ENCODE data around the gene SASH3.

SASH3 gene

DNA sequence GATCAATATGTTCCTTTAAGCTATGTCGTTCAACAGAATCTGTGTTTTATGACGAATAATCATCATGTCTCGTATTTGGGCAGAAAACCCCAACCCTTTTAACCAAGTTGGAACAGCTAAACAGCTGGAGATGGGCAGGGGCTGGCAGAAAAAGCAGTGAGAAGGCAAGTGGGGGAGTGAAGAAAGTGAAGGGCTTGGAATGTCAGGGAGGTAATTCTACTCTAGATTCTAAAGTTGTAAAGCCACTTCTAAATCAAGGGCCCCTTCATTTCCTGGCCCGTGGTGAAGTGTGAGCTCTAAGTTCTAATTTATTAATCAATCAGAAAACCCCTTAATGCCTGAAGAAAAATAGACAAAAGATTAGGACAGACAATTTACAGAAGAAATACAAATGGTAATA is 20.4 kb downstream of the SASH3 start:
- H3K27me3 ChIP-seq (ENCODE audit: low read depth, low read length) = no peaks in the 10 kb centered on the region
- H3K27ac ChIP-seq (ENCODE audit: low read length) = no peak overlapping the region
- H3K4me1 ChIP-seq (ENCODE audit: low read length) = no peaks in the 10 kb centered on the region
- H3K9ac ChIP-seq (ENCODE audit: low read length) = no peak overlapping the region
- no peak overlapping the region for H3K4me3 ChIP-seq (ENCODE audit: low read length)
- H3K36me3 ChIP-seq (replicated peaks; ENCODE audit: low read depth, low read length) = peaks cover 29% of the 10 kb centered on the region
- H3K9me3 ChIP-seq (ENCODE audit: insufficient read depth, low read length) = no peaks in the 10 kb centered on the region
- H4K20me1 ChIP-seq (ENCODE audit: insufficient read depth, low read length) = no peaks in the 10 kb centered on the region
- no peak overlapping the region for H2AFZ ChIP-seq (ENCODE audit: low read depth, low read length)
- H3K79me2 ChIP-seq (ENCODE audit: low read length) = no peaks in the 10 kb centered on the region
- TF ChIP-seq EZH2phosphoT487 (IDR thresholded peaks at IDR 0.05; ENCODE audit: low read depth) = no peak
- TF ChIP-seq, protein P1, sequence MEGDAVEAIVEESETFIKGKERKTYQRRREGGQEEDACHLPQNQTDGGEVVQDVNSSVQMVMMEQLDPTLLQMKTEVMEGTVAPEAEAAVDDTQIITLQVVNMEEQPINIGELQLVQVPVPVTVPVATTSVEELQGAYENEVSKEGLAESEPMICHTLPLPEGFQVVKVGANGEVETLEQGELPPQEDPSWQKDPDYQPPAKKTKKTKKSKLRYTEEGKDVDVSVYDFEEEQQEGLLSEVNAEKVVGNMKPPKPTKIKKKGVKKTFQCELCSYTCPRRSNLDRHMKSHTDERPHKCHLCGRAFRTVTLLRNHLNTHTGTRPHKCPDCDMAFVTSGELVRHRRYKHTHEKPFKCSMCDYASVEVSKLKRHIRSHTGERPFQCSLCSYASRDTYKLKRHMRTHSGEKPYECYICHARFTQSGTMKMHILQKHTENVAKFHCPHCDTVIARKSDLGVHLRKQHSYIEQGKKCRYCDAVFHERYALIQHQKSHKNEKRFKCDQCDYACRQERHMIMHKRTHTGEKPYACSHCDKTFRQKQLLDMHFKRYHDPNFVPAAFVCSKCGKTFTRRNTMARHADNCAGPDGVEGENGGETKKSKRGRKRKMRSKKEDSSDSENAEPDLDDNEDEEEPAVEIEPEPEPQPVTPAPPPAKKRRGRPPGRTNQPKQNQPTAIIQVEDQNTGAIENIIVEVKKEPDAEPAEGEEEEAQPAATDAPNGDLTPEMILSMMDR (IDR thresholded peaks at IDR 0.05; ENCODE audit: low read depth, low read length) = no peak
- H3K4me2 ChIP-seq (ENCODE audit: low read length) = no peak overlapping the region

DNA sequence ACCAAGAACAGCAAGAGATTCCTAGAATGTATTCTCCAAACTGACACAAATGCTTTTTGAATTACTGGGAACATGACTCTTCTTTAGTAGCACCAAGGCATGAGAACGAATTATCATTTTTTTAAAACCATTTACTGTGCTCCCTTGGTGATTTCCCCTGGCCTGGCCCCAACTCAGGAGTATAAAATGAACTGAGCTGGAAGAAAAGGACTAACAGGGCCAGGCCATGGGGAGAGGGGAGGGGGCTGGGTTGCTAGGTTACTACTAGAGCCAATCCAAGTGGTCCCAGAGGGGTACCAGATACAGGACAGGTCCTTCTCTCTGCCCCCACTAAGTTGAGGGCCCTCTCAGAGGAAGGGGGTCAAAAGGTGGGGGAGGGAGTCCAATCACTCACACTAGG is 23.1 kb downstream of the SASH3 start:
- Histone ChIP-seq H3K4me2 (ENCODE audit: low read length) (no peak overlapping the region), H3K79me2 (ENCODE audit: low read length) (no peaks in the 10 kb centered on the region), H3K36me3 (replicated peaks; ENCODE audit: low read depth, low read length) (peaks cover 15% of the 10 kb centered on the region), H3K9ac (ENCODE audit: low read length) (no peak overlapping the region), H3K4me1 (ENCODE audit: low read length) (no peaks in the 10 kb centered on the region), H4K20me1 (ENCODE audit: insufficient read depth, low read length) (no peaks in the 10 kb centered on the region), H3K27ac (ENCODE audit: low read length) (no peak overlapping the region), H3K9me3 (ENCODE audit: insufficient read depth, low read length) (no peaks in the 10 kb centered on the region), H3K27me3 (ENCODE audit: low read depth, low read length) (no peaks in the 10 kb centered on the region), H3K4me3 (ENCODE audit: low read length) (no peak overlapping the region), H2AFZ (ENCODE audit: low read depth, low read length) (no peak overlapping the region)
- TF ChIP-seq EZH2phosphoT487 (IDR thresholded peaks at IDR 0.05; ENCODE audit: low read depth) = no peak
- TF ChIP-seq, protein P1 (IDR thresholded peaks at IDR 0.05; ENCODE audit: low read depth, low read length) = no peak

DNA sequence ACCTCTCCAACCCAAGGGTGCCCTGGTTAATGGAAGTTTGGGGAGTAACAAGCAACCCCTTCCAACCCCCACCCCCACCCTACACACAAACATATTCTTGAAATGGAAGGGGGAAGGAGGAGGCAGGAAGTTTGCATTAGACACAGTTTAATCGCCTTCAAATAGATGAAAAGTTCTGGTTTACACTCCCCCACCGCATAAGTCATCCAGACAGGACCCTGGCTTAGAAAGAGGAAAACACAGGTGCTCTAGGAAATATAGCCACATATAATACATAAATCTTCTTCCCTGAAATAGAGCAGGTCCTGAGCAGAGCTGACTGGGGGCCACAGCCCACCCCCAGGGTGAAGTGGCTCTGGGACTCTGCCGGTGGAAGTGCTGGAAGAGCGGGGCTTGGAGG is 25.1 kb downstream of the SASH3 start:
- Histone ChIP-seq H3K4me3 (ENCODE audit: low read length) (no peak overlapping the region), H3K27ac (ENCODE audit: low read length) (no peak overlapping the region), H3K27me3 (ENCODE audit: low read depth, low read length) (no peaks in the 10 kb centered on the region), H3K9me3 (ENCODE audit: insufficient read depth, low read length) (no peaks in the 10 kb centered on the region), H3K4me2 (ENCODE audit: low read length) (no peak overlapping the region), H4K20me1 (ENCODE audit: insufficient read depth, low read length) (no peaks in the 10 kb centered on the region), H2AFZ (ENCODE audit: low read depth, low read length) (no peak overlapping the region), H3K36me3 (replicated peaks; ENCODE audit: low read depth, low read length) (peaks cover 14% of the 10 kb centered on the region), H3K9ac (ENCODE audit: low read length) (no peak overlapping the region), H3K79me2 (ENCODE audit: low read length) (no peaks in the 10 kb centered on the region), H3K4me1 (ENCODE audit: low read length) (peaks cover 13% of the 10 kb centered on the region)
- TF ChIP-seq EZH2phosphoT487 (IDR thresholded peaks at IDR 0.05; ENCODE audit: low read depth) = no peak
- TF ChIP-seq, protein P1 (IDR thresholded peaks at IDR 0.05; ENCODE audit: low read depth, low read length) = no peak

DNA sequence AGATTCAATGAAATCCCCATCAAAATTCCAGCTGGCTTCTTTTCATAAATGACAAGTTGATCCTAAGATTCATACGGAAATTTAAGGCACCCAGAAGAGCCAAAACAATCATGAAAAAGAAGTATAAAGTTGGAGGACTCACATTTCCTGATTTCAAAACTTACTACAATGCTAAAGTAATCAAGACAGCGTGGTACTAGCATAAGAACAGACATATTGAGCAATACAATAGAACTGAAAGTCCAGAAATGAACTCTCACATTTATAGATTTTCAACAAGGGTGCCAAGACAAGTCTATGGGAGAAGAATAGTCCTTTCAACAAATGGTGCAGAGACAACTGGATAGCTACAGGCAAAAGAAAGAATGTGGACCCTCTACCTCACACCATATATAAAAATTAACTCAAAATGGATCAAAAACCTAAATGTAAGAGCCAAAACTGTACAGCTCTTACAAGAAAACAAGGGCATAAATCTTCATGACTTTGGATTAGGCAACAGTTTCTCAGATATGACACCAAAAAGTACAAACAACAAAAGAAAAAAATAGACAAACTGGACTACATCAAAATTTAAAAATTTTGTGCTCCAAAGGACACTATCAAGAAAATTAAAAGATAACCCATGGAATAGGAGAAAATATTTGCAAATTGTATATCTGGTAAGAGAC is 28.5 kb downstream of the SASH3 start:
- H2AFZ ChIP-seq (ENCODE audit: low read depth, low read length) = no peak overlapping the region
- no peaks in the 10 kb centered on the region for H3K9me3 ChIP-seq (ENCODE audit: insufficient read depth, low read length)
- H3K36me3 ChIP-seq (replicated peaks; ENCODE audit: low read depth, low read length) = peaks cover 16% of the 10 kb centered on the region
- TF ChIP-seq, protein P1 (IDR thresholded peaks at IDR 0.05; ENCODE audit: low read depth, low read length) = no peak
- TF ChIP-seq EZH2phosphoT487 (IDR thresholded peaks at IDR 0.05; ENCODE audit: low read depth) = no peak
- H3K79me2 ChIP-seq (ENCODE audit: low read length) = no peaks in the 10 kb centered on the region
- no peak overlapping the region for H3K9ac ChIP-seq (ENCODE audit: low read length)
- no peak overlapping the region for H3K27ac ChIP-seq (ENCODE audit: low read length)
- H3K4me3 ChIP-seq (ENCODE audit: low read length) = no peak overlapping the region
- no peak overlapping the region for H3K4me2 ChIP-seq (ENCODE audit: low read length)
- peaks cover 13% of the 10 kb centered on the region for H3K4me1 ChIP-seq (ENCODE audit: low read length)
- H4K20me1 ChIP-seq (ENCODE audit: insufficient read depth, low read length) = no peaks in the 10 kb centered on the region
- H3K27me3 ChIP-seq (ENCODE audit: low read depth, low read length) = no peaks in the 10 kb centered on the region

All from OCI-LY3 (cell line).